ENCODE measurements around the gene AADAT. TPM values are rescaled to one million over a fixed set of nuclear protein-coding genes. Genes with fewer than 3 reads are reported as not detected.

Gene AADAT
- total and polyA plus RNA-seq, 9 of the 15 experiments (the other 6 are each of a cell fraction or from before 2014, with no cell fraction given), result 0.06 to 0.07 TPM; not detected in 7

GRCh38 chr4:170138580-170139194 is 48.9 kb upstream of the AADAT start:
- peak; percentile 66 to 78 (median 68) for DNase-seq (ENCODE audit: extremely low read depth in 1 of 4, low spot score in 3 of 4)
- no peaks in the 10 kb centered on the region for H3K9me1 ChIP-seq (ENCODE audit: control insufficient read depth, insufficient read depth, low read length)
- H3K9me3 ChIP-seq (replicated peaks; ENCODE audit: control insufficient read depth, insufficient read depth, low read depth, low read length), result no peaks in the 10 kb centered on the region
- no peaks in the 10 kb centered on the region for H3K79me2 ChIP-seq (ENCODE audit: control insufficient read depth, insufficient read depth, low read length)
- no peaks in the 10 kb centered on the region for H3K36me3 ChIP-seq (ENCODE audit: control insufficient read depth, insufficient read depth, low read length)
- ChIA-PET POLR2A (no interaction called here), CTCF (ENCODE audit: low intra/inter-chr PET ratio) (no interaction called here)
- peak; percentile 96 for ATAC-seq
- FAIRE-seq, result peak; percentile 98
- no peak overlapping the region for H3K4me3 ChIP-seq
- no peak overlapping the region for H2AFZ ChIP-seq (ENCODE audit: low read depth, low read length)
- H3K27me3 ChIP-seq (ENCODE audit: control insufficient read depth in 2 of 2, insufficient read depth in 2 of 2, low read length in 2 of 2), result no peaks in the 10 kb centered on the region
- in situ Hi-C loops (cut with MboI) (no loop called here), intact Hi-C loops (cut with micrococcal nuclease) (loop anchor here (1.0 to 2.0 kb wide), 2 partner anchors 121 to 1896 kb away; no protein-coding TSS in a partner anchor)
- no peak overlapping the region for H3K4me2 ChIP-seq (ENCODE audit: insufficient read depth, low read length)
- H3K4me1 ChIP-seq (replicated peaks in 1 of 2; ENCODE audit: control insufficient read depth in 2 of 2, insufficient read depth in 2 of 2, low read length in 2 of 2), result no peaks in the 10 kb centered on the region
- H4K20me1 ChIP-seq (replicated peaks; ENCODE audit: control insufficient read depth, insufficient read depth, low read length), result no peaks in the 10 kb centered on the region
- no peak overlapping the region for H3K9ac ChIP-seq (ENCODE audit: insufficient read depth in 1 of 2, low read depth in 2 of 2, low read length in 2 of 2)
- BruUV-seq (replicated peaks), result no TSS peak
- WGBS (ENCODE audit: insufficient coverage, low coverage, missing lambda C conversion rate), result 2% methylated on average over 15 of the region's 15 CpGs
- no peak overlapping the region for H3K27ac ChIP-seq (ENCODE audit: extremely low read depth, low read depth, low read length)
- TF ChIP-seq CBX5 (IDR thresholded peaks at IDR 0.05; ENCODE audit: borderline replicate concordance, low read depth), result 0 out of 2 replicates have a peak, but pooled peaks have one; percentile 36
- TF ChIP-seq XRCC3 (IDR thresholded peaks at IDR 0.05), result no peak
- peak; percentile 78 for TF ChIP-seq SMC3 (conservative IDR thresholded peaks at IDR 0.05; ENCODE audit: insufficient read depth, low read depth, low read length)
- no peak for TF ChIP-seq ZNF584 (CRISPR knock-in tag; IDR thresholded peaks at IDR 0.05; ENCODE audit: low read depth)
- peak; percentile 55 for TF ChIP-seq CREM (IDR thresholded peaks at IDR 0.05; ENCODE audit: low read depth)
- 0 out of 2 replicates have a peak, but pooled peaks have one; percentile 29 for TF ChIP-seq KLF16 (IDR thresholded peaks at IDR 0.05)
- TF ChIP-seq MBD1 (CRISPR knock-in tag; IDR thresholded peaks at IDR 0.05), result no peak
- TF ChIP-seq STAG1 (CRISPR knock-in tag; IDR thresholded peaks at IDR 0.05; ENCODE audit: borderline replicate concordance), result peak; percentile 36; the same call in 1 of the 2 replicates
- TF ChIP-seq SP2 (IDR thresholded peaks at IDR 0.05; ENCODE audit: extremely low read depth, low read depth, low read length, poor library complexity, severe bottlenecking), result no peak
- TF ChIP-seq RAD21 (CRISPR knock-in tag; conservative IDR thresholded peaks at IDR 0.05 in 1 of 2, IDR thresholded peaks at IDR 0.05 in 1 of 2), result peak; percentile 39 to 72; a peak in 2 of 4 replicates
- peak; percentile 62; the same call in 1 of the 2 replicates for TF ChIP-seq REST (IDR thresholded peaks at IDR 0.05; ENCODE audit: borderline replicate concordance)
- TF ChIP-seq REST (CRISPR knock-in tag; IDR thresholded peaks at IDR 0.05; ENCODE audit: low read depth), result no peak

All from K562 (cell line).